Activated T-cell treated with anti-CD3 and anti-CD28 coated beads, Interleukin-2, amount 50 U/mL, for 4 hours (primary cell): ENCODE data around the gene OXLD1. TPM values are rescaled to one million over a fixed set of nuclear protein-coding genes. Genes with fewer than 3 reads are reported as not detected.
"Not testable (repeated sequence)": the region's sequence is repeated elsewhere in the genome, so short reads cannot be mapped to it uniquely, and the experiment has no call there.

Experiments
- ATAC-seq, 2 donors: fragments of 200-7000 bp; cut with Tn5 transposase; one replicate each; pipeline ENCODE4 v1.10.0; 2021
- DNase-seq: peaks from one replicate; pipeline ENCODE4 v3.0.0-alpha.2; 2020
- H3K27me3 Mint-ChIP-seq: one replicate; pipeline ENCODE4 v1.8.0; 2021; ENCODE audit warnings: low read depth, mixed read lengths
- H3K36me3 Mint-ChIP-seq: one replicate; pipeline ENCODE4 v1.8.0; 2022; ENCODE audit warnings: mixed read lengths; ENCODE audit not compliant: insufficient read depth
- H3K4me1 Mint-ChIP-seq: one replicate; pipeline ENCODE4 v1.8.0; 2021; ENCODE audit warnings: low read depth, mixed read lengths
- H3K4me3 Mint-ChIP-seq: one replicate; pipeline ENCODE4 v1.8.0; 2021; ENCODE audit warnings: mild to moderate bottlenecking, moderate library complexity, mixed read lengths
- H3K9me3 Mint-ChIP-seq: one replicate; pipeline ENCODE4 v1.8.0; 2021; ENCODE audit warnings: mixed read lengths
- total RNA-seq, 3 donors: library from RNA; stranded (reverse); gene quantifications; one replicate each; pipeline ENCODE4 v1.2.1, GENCODE V29; 2021

Gene OXLD1
- total RNA-seq, 3 donors from 2014 or later: 35.0 to 41.1 (median 35.3) TPM

- no peak overlapping the region for H3K4me3 Mint-ChIP-seq
- H3K4me1 Mint-ChIP-seq: peaks cover 6% of the 10 kb centered on the region
- no peaks in the 10 kb centered on the region for H3K9me3 Mint-ChIP-seq
- H3K27me3 Mint-ChIP-seq: peaks cover 2% of the 10 kb centered on the region
- no peaks in the 10 kb centered on the region for H3K36me3 Mint-ChIP-seq
- DNase-seq (no peak), ATAC-seq (no peak)
Measured at GRCh38 chr17:81641825-81642489, 24.4 kb downstream of the OXLD1 start.

DNA sequence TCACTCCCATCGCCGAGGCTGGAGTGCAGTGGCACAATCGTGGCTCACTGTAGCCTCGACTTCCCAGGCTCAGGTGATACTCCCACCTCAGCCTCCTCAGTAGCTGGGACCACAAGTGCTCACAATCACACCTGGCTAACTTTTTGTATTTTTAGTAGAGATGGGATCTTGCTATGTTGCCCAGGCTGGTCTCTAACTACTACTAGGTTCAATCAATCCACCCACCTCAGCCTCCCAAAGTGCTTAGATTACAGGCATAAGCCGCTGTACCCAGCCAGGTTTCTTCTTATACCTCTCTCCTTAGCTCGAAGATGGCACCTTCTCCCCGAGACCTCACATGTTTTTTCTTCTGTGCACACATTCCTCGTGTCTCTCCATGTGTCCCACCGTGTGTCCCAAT is 26.4 kb downstream of the OXLD1 start:
- Mint-ChIP-seq H3K36me3 (no peaks in the 10 kb centered on the region), H3K4me1 (peaks cover 16% of the 10 kb centered on the region), H3K4me3 (no peak overlapping the region), H3K27me3 (no peaks in the 10 kb centered on the region), H3K9me3 (no peaks in the 10 kb centered on the region)
- DNase-seq (no peak), ATAC-seq (no peak)

GRCh38 chr17:81638683-81639082 is 27.7 kb downstream of the OXLD1 start:
- no peak overlapping the region for H3K4me3 Mint-ChIP-seq
- peaks cover 16% of the 10 kb centered on the region for H3K4me1 Mint-ChIP-seq
- DNase-seq (no peak), ATAC-seq (no peak)
- no peaks in the 10 kb centered on the region for H3K27me3 Mint-ChIP-seq
- H3K9me3 Mint-ChIP-seq: no peaks in the 10 kb centered on the region
- H3K36me3 Mint-ChIP-seq: no peaks in the 10 kb centered on the region

- peak; percentile 85 for DNase-seq
- Mint-ChIP-seq H3K4me1 (peaks cover 22% of the 10 kb centered on the region), H3K9me3 (no peaks in the 10 kb centered on the region), H3K36me3 (no peaks in the 10 kb centered on the region), H3K4me3 (peak within 1 kb of the TSS; percentile 96), H3K27me3 (no peaks in the 10 kb centered on the region)
- ATAC-seq: peak; percentile 94 to 95
Measured at GRCh38 chr17:81636505-81637288, 29.7 kb downstream of the OXLD1 start, which contains the start of the genes NPLOC4 and TSPAN10. Gene NPLOC4, minus strand, starts transcription at chr17:81637112. Its CDS starts 182 bp downstream, at chr17:81636930. Gene TSPAN10, plus strand, starts transcription at chr17:81637196. Its CDS starts 5,217 bp downstream, at chr17:81642413.

DNA sequence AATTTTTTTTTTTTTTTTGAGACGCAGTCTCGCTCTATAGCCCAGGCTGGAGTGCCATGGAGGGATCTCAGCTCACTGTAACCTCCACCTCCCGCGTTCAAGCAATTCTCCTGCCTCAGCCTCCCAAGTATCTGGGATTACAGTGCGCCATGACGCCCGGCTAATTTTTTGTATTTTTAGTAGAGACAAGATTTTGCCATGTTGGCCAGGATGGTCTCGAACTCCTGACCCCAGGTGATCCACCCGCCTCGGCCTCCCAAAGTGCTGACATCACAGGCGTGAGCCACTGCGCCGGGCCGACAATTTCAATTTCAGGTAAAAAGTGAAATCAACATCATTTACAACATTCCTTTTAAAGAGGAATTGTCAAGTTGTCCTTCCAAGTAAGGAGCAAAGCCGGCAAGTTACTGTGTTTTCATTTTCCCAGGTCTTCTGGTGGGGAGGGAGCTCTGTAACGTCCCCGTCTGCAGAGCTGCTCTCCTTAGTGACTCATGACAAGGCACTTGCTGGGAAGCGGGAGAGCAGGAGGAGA is 30.4 kb downstream of the OXLD1 start:
- ATAC-seq: peak; percentile 21 to 28
- H3K36me3 Mint-ChIP-seq: no peaks in the 10 kb centered on the region

DNA sequence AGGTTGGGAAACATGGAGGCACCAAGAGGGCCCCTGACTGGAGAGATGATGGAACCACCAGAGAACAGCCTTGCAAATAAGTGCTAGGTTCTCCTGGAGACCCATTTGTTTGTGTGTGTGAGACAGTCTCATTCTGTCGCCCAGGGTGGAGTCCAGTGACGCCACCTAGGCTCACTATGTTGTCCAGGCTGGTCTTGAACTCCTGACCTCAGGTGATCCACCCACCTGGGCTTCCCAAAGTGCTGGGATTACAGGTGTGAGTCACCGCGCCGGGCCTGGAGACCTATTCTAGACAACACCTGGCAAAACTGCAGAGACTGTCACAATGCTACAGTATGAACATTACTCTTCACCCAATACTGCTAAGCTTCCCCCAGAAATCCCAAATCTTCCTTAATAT is 31.0 kb downstream of the OXLD1 start:
- peaks cover 26% of the 10 kb centered on the region for H3K4me1 Mint-ChIP-seq
- no peak for DNase-seq

More for the DNA sequence above, 30.4 kb downstream of the OXLD1 start:
- H3K4me3 Mint-ChIP-seq: peak overlapping the region; percentile 96
- H3K27me3 Mint-ChIP-seq: no peaks in the 10 kb centered on the region
- peaks cover 26% of the 10 kb centered on the region for H3K4me1 Mint-ChIP-seq
- H3K9me3 Mint-ChIP-seq: no peaks in the 10 kb centered on the region
- no peak for DNase-seq

DNA sequence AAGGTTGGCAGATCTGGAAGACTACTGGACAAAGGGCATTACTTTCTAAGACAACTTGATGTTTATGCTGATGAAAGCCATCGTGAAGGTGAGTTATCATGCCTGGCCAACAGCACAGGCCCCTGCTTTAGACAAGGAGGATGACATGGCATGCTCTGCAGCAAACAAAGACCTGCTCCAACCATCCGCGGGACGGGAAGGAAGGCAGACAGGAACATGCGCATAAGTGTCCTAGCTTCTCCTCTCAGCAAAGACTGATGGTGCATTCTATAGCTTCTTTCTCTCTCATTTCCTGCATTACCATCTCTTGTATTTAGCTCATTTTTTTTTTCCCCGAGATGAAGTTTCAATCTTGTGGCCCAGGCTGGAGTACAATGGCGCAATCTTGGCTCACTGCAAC is 34.9 kb downstream of the OXLD1 start:
- no peaks in the 10 kb centered on the region for H3K27me3 Mint-ChIP-seq
- H3K4me1 Mint-ChIP-seq: peaks cover 20% of the 10 kb centered on the region
- H3K4me3 Mint-ChIP-seq: no peak overlapping the region
- no peak for ATAC-seq
- no peaks in the 10 kb centered on the region for H3K9me3 Mint-ChIP-seq
- peaks cover 8% of the 10 kb centered on the region for H3K36me3 Mint-ChIP-seq
- no peak for DNase-seq

More for the DNA sequence above, 31.0 kb downstream of the OXLD1 start:
- no peaks in the 10 kb centered on the region for H3K9me3 Mint-ChIP-seq
- H3K36me3 Mint-ChIP-seq: no peaks in the 10 kb centered on the region
- no peak for ATAC-seq
- no peaks in the 10 kb centered on the region for H3K27me3 Mint-ChIP-seq
- peak overlapping the region; percentile 96 for H3K4me3 Mint-ChIP-seq

GRCh38 chr17:81630274-81630673 is 36.1 kb downstream of the OXLD1 start:
- peaks cover 12% of the 10 kb centered on the region for H3K4me1 Mint-ChIP-seq
- no peak overlapping the region for H3K4me3 Mint-ChIP-seq
- H3K9me3 Mint-ChIP-seq: no peaks in the 10 kb centered on the region
- peaks cover 16% of the 10 kb centered on the region for H3K36me3 Mint-ChIP-seq
- no peak for DNase-seq
- ATAC-seq: no peak
- no peaks in the 10 kb centered on the region for H3K27me3 Mint-ChIP-seq

DNA sequence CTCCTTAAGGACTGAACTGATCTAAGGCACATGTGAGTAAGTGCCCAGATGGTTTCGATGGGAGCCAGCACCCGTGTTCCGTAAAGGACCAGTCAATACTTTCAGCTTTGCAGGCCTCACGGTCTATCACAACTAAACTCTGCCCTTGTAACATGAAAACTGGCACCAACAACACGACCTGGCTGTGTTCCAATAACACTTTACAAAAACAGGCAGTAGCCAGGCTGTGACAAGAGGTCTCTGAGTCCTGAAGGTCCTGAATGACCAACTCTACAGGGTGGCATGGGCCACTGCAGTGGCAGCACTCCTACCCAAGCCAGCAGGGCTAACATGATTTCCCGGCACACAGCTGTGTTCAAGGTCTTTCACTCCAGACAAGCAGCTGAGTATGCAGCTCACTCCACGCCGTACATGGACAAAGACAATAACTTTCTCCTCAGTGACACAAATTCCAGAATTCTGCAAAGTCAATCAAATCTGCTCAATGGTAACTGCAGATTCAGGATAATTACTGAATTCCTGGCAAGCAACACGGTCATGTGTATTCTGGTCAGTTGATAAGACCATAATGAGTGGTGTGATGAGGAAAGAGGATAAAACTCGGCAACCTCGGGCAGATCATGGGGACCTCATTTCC is 44.8 kb downstream of the OXLD1 start:
- H3K9me3 Mint-ChIP-seq: peaks cover 6% of the 10 kb centered on the region
- no peak for ATAC-seq

GRCh38 chr17:81618307-81618706 is 48.1 kb downstream of the OXLD1 start:
- H3K4me3 Mint-ChIP-seq, ATAC-seq, H3K27me3 Mint-ChIP-seq, H3K9me3 Mint-ChIP-seq, DNase-seq: not testable (repeated sequence)
- Mint-ChIP-seq H3K36me3 (peaks cover 33% of the 10 kb centered on the region), H3K4me1 (peaks cover 21% of the 10 kb centered on the region)

More for the DNA sequence above, 44.8 kb downstream of the OXLD1 start:
- Mint-ChIP-seq H3K27me3 (no peaks in the 10 kb centered on the region), H3K4me3 (no peak overlapping the region), H3K36me3 (peaks cover 47% of the 10 kb centered on the region), H3K4me1 (peaks cover 7% of the 10 kb centered on the region)
- DNase-seq: no peak

DNA sequence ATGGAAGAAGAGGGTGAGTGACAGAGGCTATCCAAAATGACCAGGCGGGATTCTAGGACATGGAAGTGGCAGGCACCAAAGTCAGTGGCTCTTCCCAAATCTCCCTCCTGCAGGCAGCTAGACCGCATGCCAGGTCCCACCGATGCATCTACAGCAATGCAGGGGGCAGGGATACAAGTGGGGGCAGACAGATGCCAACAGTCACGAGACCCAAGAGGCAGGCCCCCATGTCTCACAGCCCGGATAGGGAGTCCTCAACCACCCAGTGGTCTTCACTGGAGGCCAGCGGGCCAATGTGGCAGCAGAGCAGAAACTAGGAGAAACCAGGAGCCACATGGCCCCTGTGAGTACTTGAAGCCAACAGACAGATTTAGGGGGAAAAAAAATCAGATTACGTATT is 49.5 kb downstream of the OXLD1 start:
- ATAC-seq (no peak), DNase-seq (no peak)
- Mint-ChIP-seq H3K36me3 (peaks cover 37% of the 10 kb centered on the region), H3K9me3 (no peaks in the 10 kb centered on the region), H3K4me1 (peaks cover 21% of the 10 kb centered on the region), H3K4me3 (no peak overlapping the region), H3K27me3 (no peaks in the 10 kb centered on the region)

DNA sequence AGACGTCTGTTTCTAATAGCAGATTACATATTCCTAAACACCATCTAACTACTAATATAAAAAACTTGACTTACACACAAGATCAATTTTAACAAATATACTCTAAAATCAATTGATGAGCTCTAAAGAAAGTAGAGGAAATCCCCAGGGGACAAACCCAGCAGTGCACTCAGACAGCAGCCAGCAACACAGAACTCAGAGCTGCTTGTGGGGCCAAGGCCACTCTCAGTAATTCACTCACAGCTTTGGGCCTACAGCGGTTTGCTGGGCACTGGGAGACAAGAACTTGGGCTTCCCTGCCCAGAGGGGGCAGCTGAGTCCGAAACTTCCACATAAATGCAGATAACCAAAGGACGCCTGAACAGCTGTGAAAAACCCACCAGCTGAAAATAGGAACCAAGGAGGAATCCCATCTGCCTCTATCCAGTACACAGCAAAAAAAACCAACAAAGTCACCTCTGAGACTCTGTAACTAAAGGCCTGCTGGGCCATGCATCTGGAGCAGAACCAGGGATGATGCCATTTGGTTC is 50.9 kb downstream of the OXLD1 start:
- no peak for ATAC-seq
- Mint-ChIP-seq H3K9me3 (no peaks in the 10 kb centered on the region), H3K36me3 (peaks cover 26% of the 10 kb centered on the region), H3K4me3 (no peak overlapping the region), H3K4me1 (peaks cover 21% of the 10 kb centered on the region), H3K27me3 (no peaks in the 10 kb centered on the region)
- DNase-seq: no peak
